HEK293T (cell line): ENCODE data around the gene ERAP2.

Experiments used
- BHLHE40 ChIP-seq: fragments of 450-650 bp; IDR thresholded peaks from 2 replicates; pipeline ENCODE4 v1.6.1; 2016; ENCODE audit warnings: mild to moderate bottlenecking, moderate library complexity, borderline replicate concordance
- FOXK2 ChIP-seq: fragments of 450-650 bp; IDR thresholded peaks from 2 replicates; pipeline ENCODE4 v1.6.1; 2016; ENCODE audit warnings: mild to moderate bottlenecking
- FOXM1 ChIP-seq: fragments of 450-650 bp; IDR thresholded peaks from 2 replicates; pipeline ENCODE4 v1.6.1; 2017; ENCODE audit warnings: mild to moderate bottlenecking, borderline replicate concordance

DNA sequence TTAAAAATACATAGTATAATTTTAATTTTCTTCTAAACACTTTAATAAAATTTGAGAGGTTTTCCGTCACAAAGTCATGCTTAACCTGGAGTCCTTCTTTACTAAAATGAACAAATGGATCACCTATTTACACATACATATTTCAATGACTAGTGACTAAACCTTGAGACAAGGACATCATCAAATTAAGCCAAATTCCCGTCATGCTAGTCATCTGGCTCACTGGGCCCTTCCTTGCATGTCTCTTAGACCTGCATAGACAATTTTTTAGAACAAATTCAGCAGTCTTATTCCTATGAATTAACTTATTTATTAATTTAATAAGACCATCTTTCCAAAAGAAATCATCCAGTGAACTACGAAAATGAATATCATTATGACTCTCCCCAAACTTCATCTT, 26.6 kb downstream of the ERAP2 start:
- no peak for TF ChIP-seq BHLHE40
- no peak for TF ChIP-seq FOXK2
- TF ChIP-seq FOXM1, result no peak
